T-helper 1 cell treated with Interleukin-12 subunit alpha and Interleukin-12 subunit beta and Interleukin-4 antibody, amounts not matched to agents 30 ng/mL and 1 ng/mL, for 36 hours (primary cell): ENCODE results near the gene PRKCQ. TPM values are rescaled to one million over a fixed set of nuclear protein-coding genes. Genes with fewer than 3 reads are reported as not detected.

ENCODE experiments used
- intact Hi-C: fragments of 100-400 bp; cut with micrococcal nuclease; formaldehyde crosslinking; loops from one replicate; pipeline ENCODE4 v1.15.1; 2024
- total RNA-seq: library from RNA; stranded (reverse); gene quantifications from 2 replicates; pipeline ENCODE4 v1.2.3, GENCODE V29; 2022

PRKCQ gene
- total RNA-seq, 1 donor from 2014 or later: 71.5 TPM

- intact Hi-C loops: no loop called here
Measured at GRCh38 chr10:6597478-6597877, 17.4 kb upstream of the PRKCQ start.

DNA sequence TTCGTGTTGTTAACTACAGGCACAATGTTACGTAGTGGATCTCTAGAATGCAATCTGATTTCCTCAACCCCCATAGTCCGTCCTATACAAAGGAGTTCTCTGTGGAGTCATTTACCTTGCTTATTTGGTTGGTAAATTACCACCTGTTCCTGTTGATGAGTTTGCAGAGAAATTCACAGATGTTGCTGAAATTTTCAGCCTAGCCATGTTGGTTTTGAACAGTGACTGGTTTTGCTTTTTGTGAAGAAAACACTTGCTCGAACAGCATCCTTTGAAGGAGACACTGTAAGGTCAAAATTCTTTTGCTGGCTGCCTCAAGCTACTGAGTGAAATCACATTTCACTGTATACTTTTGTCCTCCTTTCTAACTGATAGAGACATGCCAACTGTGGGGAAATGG is 15.4 kb upstream of the PRKCQ start:
- intact Hi-C loops: no loop called here

DNA sequence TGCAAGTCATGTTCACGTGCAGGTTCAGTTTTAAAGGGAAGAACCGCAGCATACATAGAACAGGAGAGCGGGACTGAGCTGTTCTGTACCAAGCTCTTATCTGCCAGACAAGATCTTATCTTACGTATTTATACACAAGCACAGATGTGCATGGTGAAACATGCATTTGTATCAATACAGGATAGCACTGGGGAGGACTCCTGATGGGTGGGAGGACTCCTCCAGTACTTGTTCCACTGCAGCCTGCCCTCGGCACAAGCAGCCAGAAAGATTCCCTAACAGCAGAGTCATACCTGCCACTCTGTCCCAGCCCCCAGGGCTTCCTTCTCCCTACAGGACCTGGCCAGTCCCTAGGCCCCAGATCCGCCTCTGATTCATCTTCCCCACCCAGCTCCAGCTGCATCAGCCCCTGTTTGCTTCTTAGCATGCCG is 13.2 kb upstream of the PRKCQ start:
- intact Hi-C loops: loop anchor here (2.0 kb wide), 1 partner anchor 56 kb away; no protein-coding TSS in a partner anchor

DNA sequence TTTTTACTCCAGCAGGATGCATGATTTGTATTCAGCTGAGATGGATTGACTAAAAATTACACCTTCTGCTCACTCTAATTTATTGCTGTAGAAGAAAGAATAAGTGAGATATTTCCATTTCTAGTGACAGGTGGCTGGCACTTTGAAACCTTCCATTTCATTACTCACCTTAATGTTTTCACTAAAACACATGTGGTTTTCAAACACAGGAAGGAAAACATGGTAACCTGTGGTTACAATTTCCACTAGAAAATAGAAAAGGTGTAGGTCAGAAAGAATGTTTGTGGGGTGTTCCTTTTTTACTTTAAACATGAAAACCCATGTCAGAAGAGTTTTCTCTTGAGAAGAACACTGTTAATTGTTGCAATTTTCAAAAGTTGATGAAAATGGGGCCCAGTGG is 12.0 kb upstream of the PRKCQ start:
- intact Hi-C loops: loop anchor here (1.0 to 2.0 kb wide), 5 partner anchors 8 to 57 kb away; no protein-coding TSS in a partner anchor

DNA sequence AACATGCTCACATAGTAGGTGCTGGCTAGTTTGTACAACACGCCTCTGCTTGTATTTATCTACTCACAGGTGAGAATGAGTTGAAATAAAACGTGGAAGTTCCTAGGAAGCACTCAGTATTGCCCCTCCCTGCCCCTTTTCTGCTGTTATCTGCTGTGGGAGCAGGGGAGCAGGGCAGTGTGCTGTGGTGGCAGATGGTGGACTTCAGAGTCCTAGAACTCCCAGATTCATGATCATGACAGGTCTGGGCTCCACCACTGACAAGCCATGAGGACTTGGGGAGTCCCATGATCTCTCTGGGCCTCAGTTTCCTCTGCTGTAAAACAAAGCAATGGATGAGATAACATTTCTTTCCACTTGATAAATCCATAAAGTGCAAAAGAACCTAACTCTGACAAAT is 11.6 kb upstream of the PRKCQ start:
- intact Hi-C loops: loop anchor here (1.0 to 2.0 kb wide), 5 partner anchors 8 to 57 kb away; no protein-coding TSS in a partner anchor

- intact Hi-C loops: no loop called here
Measured at GRCh38 chr10:6590100-6590499, 10.0 kb upstream of the PRKCQ start.

DNA sequence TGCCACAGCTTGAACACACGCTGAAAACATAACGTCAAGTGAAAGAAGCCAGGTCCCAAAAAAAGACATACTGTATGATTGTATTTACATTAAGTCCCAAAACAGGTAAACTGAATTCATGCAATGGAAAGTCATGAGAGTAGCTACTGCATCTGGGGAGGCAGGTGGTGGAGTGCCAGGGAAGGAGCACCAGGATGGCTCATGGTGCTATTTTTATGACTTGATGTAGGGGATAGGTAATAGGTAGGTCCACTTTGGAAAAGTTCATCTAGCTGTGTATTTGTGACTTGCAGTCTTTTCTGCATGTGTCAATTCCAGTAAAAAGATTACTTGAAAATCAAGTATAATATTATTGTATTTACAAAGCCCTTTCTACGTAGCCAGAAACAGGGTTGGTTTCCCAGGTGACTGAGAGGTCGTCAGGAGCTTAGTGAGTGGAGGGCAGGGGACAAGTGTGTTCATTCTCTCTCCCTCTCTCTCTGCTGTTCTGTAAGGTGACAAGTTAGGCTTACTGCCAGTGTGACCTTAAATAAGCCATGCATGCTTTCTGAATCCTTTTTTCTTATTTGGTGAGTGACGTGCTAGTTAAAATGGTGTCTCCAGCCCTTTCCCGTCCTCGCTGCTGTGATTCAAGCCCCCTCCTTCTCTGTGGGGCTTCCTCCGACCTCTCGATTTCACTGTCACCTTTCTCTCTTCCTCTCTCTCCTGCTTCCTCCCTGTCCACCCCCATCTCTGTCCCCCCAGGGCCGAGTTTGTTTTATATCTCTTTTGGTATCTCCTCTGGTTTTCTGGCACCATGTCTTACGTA is 9.4 kb upstream of the PRKCQ start:
- intact Hi-C loops: loop anchor here (10.0 kb wide), 1 partner anchor 615 kb away; the partner anchor contains the start of gene IL15RA

GRCh38 chr10:6588845-6589244 is 8.8 kb upstream of the PRKCQ start:
- intact Hi-C loops: loop anchor here (10.0 kb wide), 1 partner anchor 614 kb away; the partner anchor contains the start of gene IL15RA

GRCh38 chr10:6588082-6588481 is 8.0 kb upstream of the PRKCQ start:
- intact Hi-C loops: loop anchor here (10.0 kb wide), 1 partner anchor 613 kb away; the partner anchor contains the start of gene IL15RA

- intact Hi-C loops: loop anchor here (2.0 to 10.0 kb wide), 2 partner anchors 528 to 612 kb away; partner anchors contain the start of gene IL15RA
Measured at GRCh38 chr10:6586501-6586900, 6.4 kb upstream of the PRKCQ start.

DNA sequence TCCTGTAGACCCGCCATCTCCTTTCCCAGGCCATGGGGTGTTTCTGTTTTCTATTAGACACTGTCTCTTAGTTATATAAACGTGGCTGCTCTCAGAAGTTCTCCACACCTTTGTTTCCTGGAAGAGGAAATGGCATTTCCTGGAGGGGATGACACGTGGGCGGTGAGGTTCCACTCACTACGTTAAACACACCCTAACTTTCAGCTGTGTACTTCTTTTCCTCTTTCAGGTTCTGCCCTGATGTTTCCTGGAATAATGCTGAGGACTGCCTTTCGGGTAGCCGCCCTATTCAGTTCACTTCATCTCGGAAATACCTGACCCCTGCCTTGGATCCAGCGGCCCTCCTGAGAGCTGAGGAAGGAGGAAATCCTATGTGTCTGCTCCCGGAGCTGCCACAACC is 3.4 kb upstream of the PRKCQ start:
- intact Hi-C loops: loop anchor here (1.0 to 10.0 kb wide), 5 partner anchors 9 to 1204 kb away; partner anchors contain the start of genes ATP5F1C, IL15RA, KIN and SFMBT2

- intact Hi-C loops: loop anchor here (1.0 to 10.0 kb wide), 5 partner anchors 9 to 1204 kb away; partner anchors contain the start of genes ATP5F1C, IL15RA, KIN and SFMBT2
Measured at GRCh38 chr10:6582913-6583312, 2.8 kb upstream of the PRKCQ start.

DNA sequence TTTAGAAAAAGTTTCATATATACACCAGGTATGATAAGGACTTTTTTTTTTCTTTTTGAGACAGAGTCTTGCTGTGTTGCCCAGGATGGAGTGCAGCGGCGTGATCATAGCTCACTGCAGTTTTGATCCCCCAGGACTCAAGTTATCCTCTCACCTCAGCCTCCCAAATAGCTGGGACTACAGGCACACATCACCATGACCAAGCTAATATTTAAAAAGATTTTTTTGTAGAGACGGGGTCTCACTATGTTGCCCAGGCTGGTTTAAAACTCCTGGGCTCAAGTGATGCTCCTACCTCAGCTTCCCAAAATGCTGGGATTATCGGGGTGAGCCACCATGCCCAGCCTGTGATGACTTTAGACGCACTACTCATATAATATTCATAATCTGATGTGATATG is 2.2 kb upstream of the PRKCQ start:
- intact Hi-C loops: loop anchor here (5.0 to 10.0 kb wide), 3 partner anchors 607 to 1205 kb away; partner anchors contain the start of genes ATP5F1C, IL15RA, KIN and SFMBT2

DNA sequence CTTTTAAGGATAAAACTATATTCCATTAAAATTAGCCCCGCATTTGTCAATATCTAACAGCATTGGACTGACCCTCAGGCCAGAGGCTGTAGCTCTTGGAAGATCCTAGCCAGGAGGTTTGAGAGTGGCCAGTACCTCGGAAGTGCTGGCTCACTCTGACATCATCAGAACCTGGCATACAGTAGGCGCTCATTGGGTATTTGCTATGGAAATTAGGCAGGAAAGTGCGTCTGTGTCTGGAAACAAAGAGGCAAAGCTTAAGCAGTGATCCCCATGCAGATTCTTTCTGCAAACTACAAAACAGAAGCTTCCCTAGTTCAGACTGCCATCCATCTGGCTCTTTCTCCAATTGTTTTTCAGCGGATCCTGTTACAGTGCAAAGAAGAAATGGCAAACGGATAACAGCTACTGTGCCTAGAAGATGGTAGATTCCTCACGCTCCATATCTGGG is 1.7 kb upstream of the PRKCQ start:
- intact Hi-C loops: loop anchor here (5.0 to 10.0 kb wide), 3 partner anchors 607 to 1205 kb away; partner anchors contain the start of genes ATP5F1C, IL15RA, KIN and SFMBT2

DNA sequence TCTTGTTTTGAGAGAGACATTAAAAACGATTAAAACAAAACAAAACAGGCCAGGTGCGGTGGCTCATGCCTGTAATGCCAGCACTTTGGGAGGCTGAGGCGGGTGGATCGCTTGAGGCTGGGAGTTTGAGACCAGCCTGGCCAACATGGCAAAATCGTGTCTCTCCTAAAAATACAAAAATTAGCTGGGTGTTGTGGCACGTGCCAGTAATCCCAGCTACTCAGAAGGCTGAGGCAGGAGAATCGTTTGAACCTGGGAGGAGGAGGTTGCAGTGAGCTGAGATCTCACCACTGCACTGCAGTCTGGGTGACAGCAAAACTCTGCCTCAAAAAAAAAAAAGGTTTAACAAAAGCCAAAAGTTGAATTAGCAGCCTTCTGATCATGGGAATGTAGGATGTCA is 1.1 kb upstream of the PRKCQ start:
- intact Hi-C loops: loop anchor here (5.0 to 10.0 kb wide), 3 partner anchors 606 to 1206 kb away; partner anchors contain the start of genes ATP5F1C, IL15RA, KIN and SFMBT2

- intact Hi-C loops: loop anchor here (1.0 to 10.0 kb wide), 6 partner anchors 21 to 1207 kb away; partner anchors contain the start of genes ATP5F1C, IL15RA, KIN and SFMBT2
Measured at GRCh38 chr10:6580279-6581029, 378 bp upstream of the PRKCQ start.

- intact Hi-C loops: loop anchor here (1.0 to 2.0 kb wide), 3 partner anchors 87 to 377 kb away; partner anchors contain the start of gene PFKFB3
Measured at GRCh38 chr10:6579183-6579903, 733 bp downstream of the PRKCQ start.

DNA sequence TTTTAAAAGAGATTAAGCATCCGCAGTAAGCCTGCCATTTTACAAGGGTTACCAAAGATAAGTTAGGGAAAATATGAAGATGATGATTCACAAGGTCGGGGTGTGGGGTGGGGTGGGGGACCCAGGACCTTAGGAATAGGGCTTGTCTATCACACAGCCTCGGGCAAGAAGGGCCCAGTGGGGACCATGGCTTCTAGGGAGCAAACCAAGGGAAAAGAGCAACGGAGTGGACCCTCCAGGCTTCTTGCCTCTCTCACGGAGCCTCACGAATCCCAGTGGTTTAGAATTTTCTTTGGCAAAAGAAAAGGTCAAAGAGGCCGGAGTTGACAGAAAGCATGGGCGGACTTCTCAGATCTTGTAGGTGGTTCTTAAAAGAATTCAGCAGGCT is 1.3 kb downstream of the PRKCQ start:
- intact Hi-C loops: loop anchor here (1.0 to 2.0 kb wide), 10 partner anchors 15 to 376 kb away; partner anchors contain the start of gene PFKFB3

- intact Hi-C loops: loop anchor here (1.0 to 2.0 kb wide), 8 partner anchors 15 to 376 kb away; partner anchors contain the start of gene PFKFB3
Measured at GRCh38 chr10:6578251-6578771, 1.8 kb downstream of the PRKCQ start.

DNA sequence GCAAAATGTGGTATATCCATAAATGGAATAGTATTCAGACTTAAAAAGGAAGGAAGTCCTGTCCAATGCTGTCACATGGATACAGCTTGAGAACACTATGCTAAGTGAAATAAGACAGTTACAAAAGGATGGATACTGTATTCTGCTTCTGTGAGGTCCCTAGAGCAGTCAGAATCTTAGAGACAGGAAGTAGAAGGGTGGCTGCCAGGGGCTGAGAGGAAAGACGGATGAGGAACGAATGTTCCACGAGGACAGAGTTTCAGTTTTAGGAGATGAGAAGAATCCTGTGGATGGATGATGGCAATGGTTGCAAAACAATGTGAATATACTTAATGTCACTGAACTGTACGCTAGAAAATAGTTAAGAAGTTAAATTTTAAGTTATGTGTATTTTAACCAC is 3.8 kb downstream of the PRKCQ start:
- intact Hi-C loops: no loop called here
